B cell (primary cell): ENCODE measurements around the gene PAPLN. TPM values are rescaled to one million over a fixed set of nuclear protein-coding genes. Genes with fewer than 3 reads are reported as not detected.

Experiments
- ATAC-seq: fragments of 200-7000 bp; cut with Tn5 transposase; one replicate; pipeline ENCODE4 v1.10.0; 2021; ENCODE audit warnings: low read depth, mild to moderate bottlenecking, moderate number of reproducible peaks, moderate library complexity
- CTCF ChIA-PET: fragments of 350-600 bp; sonication (Branson Sonifier 250); formaldehyde crosslinking; loops from one replicate; lab custom pipeline; 2021; ENCODE audit warnings: antibody characterized with exemption, inconsistent platforms; lab: Charles Lee
- POLR2A ChIA-PET: fragments of 350-600 bp; sonication (Branson Sonifier 250); formaldehyde crosslinking; loops from one replicate; lab custom pipeline; 2021; ENCODE audit warnings: antibody characterized with exemption; lab: Charles Lee
- DNase-seq: peaks from one replicate; pipeline ENCODE4 v3.0.0; 2013
- H2AFZ ChIP-seq: 2 replicates; pipeline ENCODE4 v1.6.1; 2012; ENCODE audit warnings: mild to moderate bottlenecking, low read depth, low read length; ENCODE audit not compliant: insufficient read depth, poor library complexity, severe bottlenecking
- H3K27ac ChIP-seq, 2 donors: 1 replicate in 1 of 2; 2 replicates in 1 of 2; pipeline ENCODE4 v1.5.1; 2012 to 2013; ENCODE audit warnings: low read length in 2 of 2, mild to moderate bottlenecking in 2 of 2, moderate library complexity in 1 of 2
- H3K27me3 ChIP-seq, 4 experiments: fragments of 200-600 bp in 1 of 4; sonication (generic) in 1 of 4; replicated peaks in 1 of 4; 1 replicate in 2 of 4; 2 replicates in 2 of 4; pipeline versions ENCODE4 v1.6.1 to v1.7.0; 2013 to 2016; ENCODE audit warnings: low read length in 3 of 4, mild to moderate bottlenecking in 2 of 4, mixed read lengths in 1 of 4, moderate library complexity in 1 of 4; ENCODE audit not compliant: insufficient read depth in 4 of 4, control insufficient read depth in 3 of 4; ENCODE audit errors: control extremely low read depth in 1 of 4
- H3K36me3 ChIP-seq, 2 experiments: replicated peaks in 1 of 2; 1 replicate in 1 of 2; 2 replicates in 1 of 2; pipeline versions ENCODE4 v1.6.1 to v1.7.1; 2013; ENCODE audit warnings: low read length in 1 of 2; ENCODE audit not compliant: insufficient read depth in 2 of 2, control insufficient read depth in 1 of 2; ENCODE audit errors: control extremely low read depth in 1 of 2, extremely low read depth in 1 of 2
- H3K4me1 ChIP-seq, 2 donors: fragments of 200-600 bp in 1 of 2; sonication (generic) in 1 of 2; 1 replicate in 1 of 2; 2 replicates in 1 of 2; pipeline versions ENCODE4 v1.5.1 to v1.6.1; 2013 to 2017; ENCODE audit warnings: low read length in 2 of 2; ENCODE audit not compliant: control insufficient read depth in 2 of 2, insufficient read depth in 2 of 2
- H3K4me2 ChIP-seq: replicated peaks from 2 replicates; pipeline ENCODE3; 2012; ENCODE audit warnings: mild to moderate bottlenecking, low read depth, low read length; ENCODE audit not compliant: poor library complexity, severe bottlenecking
- H3K4me3 ChIP-seq, 5 experiments: fragments of 200-600 bp in 1 of 5; sonication (generic) in 1 of 5; 1 replicate in 3 of 5; 2 replicates in 2 of 5; pipeline versions ENCODE4 v1.5.1 to v1.7.0; 2011 to 2016; ENCODE audit warnings: low read length in 4 of 5, mild to moderate bottlenecking in 4 of 5, low read depth in 2 of 5, control low read depth in 1 of 5, moderate library complexity in 1 of 5; ENCODE audit not compliant: insufficient read depth in 1 of 5; ENCODE audit errors: control extremely low read depth in 1 of 5, extremely low read depth in 1 of 5
- H3K79me2 ChIP-seq: fragments of 200-600 bp; sonication (generic); one replicate; pipeline ENCODE4 v1.6.0; 2016; ENCODE audit warnings: low read length; ENCODE audit not compliant: control insufficient read depth, insufficient read depth
- H3K9ac ChIP-seq: fragments of 200-600 bp; sonication (generic); 2 replicates; pipeline ENCODE4 v1.6.1; 2017; ENCODE audit warnings: mild to moderate bottlenecking, low read length, moderate library complexity
- H3K9me3 ChIP-seq, 3 donors: one replicate each; pipeline versions ENCODE4 v1.6.1 to v1.7.1; 2013; ENCODE audit warnings: low read length in 2 of 3; ENCODE audit not compliant: control insufficient read depth in 2 of 3, insufficient read depth in 1 of 3; ENCODE audit errors: control extremely low read depth in 1 of 3
- H4K20me1 ChIP-seq: 2 replicates; pipeline ENCODE4 v1.6.0; 2012; ENCODE audit warnings: mild to moderate bottlenecking, low read length; ENCODE audit not compliant: insufficient read depth, control insufficient read depth, poor library complexity, severe bottlenecking
- H3K27ac Mint-ChIP-seq: one replicate; pipeline ENCODE4 v1.8.0; 2021; ENCODE audit warnings: mixed read lengths
- H3K27me3 Mint-ChIP-seq: one replicate; pipeline ENCODE4 v1.8.0; 2021; ENCODE audit warnings: mixed read lengths
- H3K4me1 Mint-ChIP-seq: one replicate; pipeline ENCODE4 v1.8.0; 2021; ENCODE audit warnings: mixed read lengths
- H3K4me3 Mint-ChIP-seq: one replicate; pipeline ENCODE4 v1.8.0; 2021; ENCODE audit warnings: mixed read lengths
- H3K9me3 Mint-ChIP-seq: one replicate; pipeline ENCODE4 v1.8.0; 2022; ENCODE audit warnings: mixed read lengths; ENCODE audit not compliant: insufficient read depth
- EZH2 ChIP-seq: IDR thresholded peaks from 2 replicates; pipeline ENCODE4 v1.6.1; 2012; ENCODE audit warnings: borderline replicate concordance, low read depth, mild to moderate bottlenecking, moderate library complexity, low read length; ENCODE audit not compliant: insufficient read depth, poor library complexity, severe bottlenecking
- WGBS: methylation state at CpG from one replicate; pipeline ENCODE4 v1.1.5; 2013; ENCODE audit warnings: missing lambda C conversion rate; ENCODE audit not compliant: insufficient coverage; 5-methylcytosine and 5-hydroxymethylcytosine counted together
- intact Hi-C: fragments of 100-400 bp; cut with micrococcal nuclease; formaldehyde crosslinking; loops from one replicate; pipeline ENCODE4 v1.10.0; 2022
- polyA plus RNA-seq: library from polyadenylated mRNA; depleted of rRNA; stranded (reverse); fragments of >200 nt; gene quantifications from 2 replicates; pipeline ENCODE4 v1.2.3, GENCODE V29; 2012
- total RNA-seq, 2 donors: library from RNA; stranded (reverse); fragments of 120-200 nt in 1 of 2; gene quantifications; 1 replicate in 1 of 2; 2 replicates in 1 of 2; pipeline versions ENCODE4 v1.2.3 to v1.2.4, GENCODE V29; 2013 to 2022
- TF ChIP-seq, protein P1 (sequence below): fragments of 200-600 bp; IDR thresholded peaks from one replicate; pipeline ENCODE4 v1.8.0; 2022; ENCODE audit warnings: antibody characterized with exemption, mild to moderate bottlenecking

PAPLN gene
- total and polyA plus RNA-seq, 2 donors (not counting 1 experiment from before 2014, with no cell fraction given), result 0.69 to 1.5 TPM

GRCh38 chr14:73264080-73264884 is 27.0 kb downstream of the PAPLN start:
- DNase-seq, result no peak
- Histone ChIP-seq H4K20me1 (no peaks in the 10 kb centered on the region), H3K4me2 (no peak overlapping the region), H3K36me3 (no peaks in the 10 kb centered on the region), H3K79me2 (no peaks in the 10 kb centered on the region), H3K4me3 (no peak overlapping the region), H3K9ac (no peak overlapping the region), H3K27ac (no peak overlapping the region), H2AFZ (no peak overlapping the region), H3K9me3 (no peaks in the 10 kb centered on the region), H3K27me3 (peaks cover 0 to 3% (median 0%) of the 10 kb centered on the region in 4 experiments), H3K4me1 (peaks cover 0 to under 1% of the 10 kb centered on the region in 2 donors)
- POLR2A ChIA-PET, result no interaction called here
- H3K9me3 Mint-ChIP-seq, result no peaks in the 10 kb centered on the region
- intact Hi-C loops, result no loop called here
- WGBS, result 95% methylated on average over 22 of the region's 23 CpGs
- TF ChIP-seq, protein P1, sequence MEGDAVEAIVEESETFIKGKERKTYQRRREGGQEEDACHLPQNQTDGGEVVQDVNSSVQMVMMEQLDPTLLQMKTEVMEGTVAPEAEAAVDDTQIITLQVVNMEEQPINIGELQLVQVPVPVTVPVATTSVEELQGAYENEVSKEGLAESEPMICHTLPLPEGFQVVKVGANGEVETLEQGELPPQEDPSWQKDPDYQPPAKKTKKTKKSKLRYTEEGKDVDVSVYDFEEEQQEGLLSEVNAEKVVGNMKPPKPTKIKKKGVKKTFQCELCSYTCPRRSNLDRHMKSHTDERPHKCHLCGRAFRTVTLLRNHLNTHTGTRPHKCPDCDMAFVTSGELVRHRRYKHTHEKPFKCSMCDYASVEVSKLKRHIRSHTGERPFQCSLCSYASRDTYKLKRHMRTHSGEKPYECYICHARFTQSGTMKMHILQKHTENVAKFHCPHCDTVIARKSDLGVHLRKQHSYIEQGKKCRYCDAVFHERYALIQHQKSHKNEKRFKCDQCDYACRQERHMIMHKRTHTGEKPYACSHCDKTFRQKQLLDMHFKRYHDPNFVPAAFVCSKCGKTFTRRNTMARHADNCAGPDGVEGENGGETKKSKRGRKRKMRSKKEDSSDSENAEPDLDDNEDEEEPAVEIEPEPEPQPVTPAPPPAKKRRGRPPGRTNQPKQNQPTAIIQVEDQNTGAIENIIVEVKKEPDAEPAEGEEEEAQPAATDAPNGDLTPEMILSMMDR, result no peak
- TF ChIP-seq EZH2, result no peak
- H3K4me3 Mint-ChIP-seq, result no peak overlapping the region
- H3K27me3 Mint-ChIP-seq, result peaks cover 4% of the 10 kb centered on the region
- no peak for ATAC-seq
- peaks cover 2% of the 10 kb centered on the region for H3K4me1 Mint-ChIP-seq
- CTCF ChIA-PET, result interaction anchor here (1.1 to 1.3 kb wide), 2 partner anchors 31 to 208 kb away, joined by 3 read pairs; no protein-coding TSS in a partner anchor
- no peak overlapping the region for H3K27ac Mint-ChIP-seq
